Bronchial epithelial cell (primary cell): ENCODE measurements around the gene FSIP1. TPM values are rescaled to one million over a fixed set of nuclear protein-coding genes. Genes with fewer than 3 reads are reported as not detected.

Experiments used
- DNase-seq: peaks from one replicate; pipeline ENCODE4 v3.0.0-alpha.2; 2010; ENCODE audit warnings: low read depth
- FAIRE-seq: peaks from 2 replicates; lab custom pipeline; 2011; peaks lifted over from hg19 to GRCh38; lab: Jason Lieb, UNC
- H3K27me3 ChIP-seq: 2 replicates; pipeline ENCODE4 v1.5.1; 2011; ENCODE audit warnings: low read length; ENCODE audit not compliant: control insufficient read depth, insufficient read depth
- H3K36me3 ChIP-seq: 2 replicates; pipeline ENCODE4 v1.5.1; 2011; ENCODE audit warnings: low read length; ENCODE audit not compliant: control insufficient read depth, insufficient read depth
- H3K4me3 ChIP-seq: 2 replicates; pipeline ENCODE4 v1.5.1; 2011; ENCODE audit warnings: mild to moderate bottlenecking, low read depth, low read length, control low read depth
- CTCF ChIP-seq: IDR thresholded peaks from 2 replicates; pipeline ENCODE4 v1.5.1; 2011; ENCODE audit warnings: mild to moderate bottlenecking, moderate library complexity, low read length, control low read depth, inconsistent platforms; ENCODE audit not compliant: insufficient read depth, severe bottlenecking
- total RNA-seq: library from RNA; depleted of rRNA; stranded (reverse); fragments of >200 nt; gene quantifications from 2 replicates; pipeline ENCODE4 v1.2.1, GENCODE V29; 2014

The FSIP1 gene
- total RNA-seq, 1 donor from 2014 or later, result 9.5 TPM

- H3K36me3 ChIP-seq, result no peaks in the 10 kb centered on the region
- H3K4me3 ChIP-seq, result no peak overlapping the region
- FAIRE-seq, result no peak
- no peak for TF ChIP-seq CTCF
- no peak for DNase-seq
- no peaks in the 10 kb centered on the region for H3K27me3 ChIP-seq
These were observed 78.4 kb downstream of the FSIP1 start for GRCh38 chr15:39704235-39704634.

GRCh38 chr15:39701988-39702387 lies 80.7 kb downstream of the FSIP1 start:
- no peaks in the 10 kb centered on the region for H3K36me3 ChIP-seq
- no peaks in the 10 kb centered on the region for H3K27me3 ChIP-seq
- no peak overlapping the region for H3K4me3 ChIP-seq
- no peak for DNase-seq
- no peak for FAIRE-seq
- no peak for TF ChIP-seq CTCF

GRCh38 chr15:39700375-39700700 lies 82.3 kb downstream of the FSIP1 start:
- Histone ChIP-seq H3K4me3 (no peak overlapping the region), H3K36me3 (no peaks in the 10 kb centered on the region), H3K27me3 (no peaks in the 10 kb centered on the region)
- TF ChIP-seq CTCF, result no peak
- DNase-seq, result no peak
- FAIRE-seq, result no peak

- Histone ChIP-seq H3K36me3 (no peaks in the 10 kb centered on the region), H3K27me3 (no peaks in the 10 kb centered on the region), H3K4me3 (no peak overlapping the region)
- DNase-seq, result no peak
- FAIRE-seq, result no peak
- TF ChIP-seq CTCF, result no peak
These were observed 82.9 kb downstream of the FSIP1 start for GRCh38 chr15:39699516-39700374.

GRCh38 chr15:39698444-39699390 lies 83.9 kb downstream of the FSIP1 start:
- FAIRE-seq (no peak), DNase-seq (no peak)
- Histone ChIP-seq H3K27me3 (no peaks in the 10 kb centered on the region), H3K36me3 (no peaks in the 10 kb centered on the region), H3K4me3 (no peak overlapping the region)
- no peak for TF ChIP-seq CTCF
